Stimulated activated CD8-positive, alpha-beta memory T cell treated with anti-CD3 and anti-CD28 coated beads, Interleukin-7, amount 100 ng/mL, for 24 hours (primary cell): ENCODE measurements around the gene ABHD6.
"Not testable (repeated sequence)": the region's sequence is repeated elsewhere in the genome, so short reads cannot be mapped to it uniquely, and the experiment has no call there.

Experiments used
- DNase-seq: peaks from one replicate; pipeline ENCODE4 v3.0.0-alpha.2; 2020; ENCODE audit warnings: low read depth

Gene ABHD6

GRCh38 chr3:58209933-58210332 is 27.7 kb upstream of the ABHD6 start:
- no peak for DNase-seq

GRCh38 chr3:58210761-58211460 is 26.7 kb upstream of the ABHD6 start, which contains the start of gene DNASE1L3:
Gene DNASE1L3, minus strand, starts transcription at chr3:58210972. Its CDS starts 66 bp downstream, at chr3:58210906.
- DNase-seq = no peak

GRCh38 chr3:58214484-58215316 is 22.9 kb upstream of the ABHD6 start:
- DNase-seq = no peak

GRCh38 chr3:58215317-58216025 is 22.1 kb upstream of the ABHD6 start:
- DNase-seq = no peak

- no peak for DNase-seq
These were observed 20.9 kb upstream of the ABHD6 start for GRCh38 chr3:58216496-58217195.

- no peak for DNase-seq
These were observed 20.3 kb upstream of the ABHD6 start for GRCh38 chr3:58217209-58217811.

- no peak for DNase-seq
These were observed 18.7 kb upstream of the ABHD6 start for GRCh38 chr3:58218904-58219303.

- DNase-seq = no peak
These were observed 15.3 kb upstream of the ABHD6 start for GRCh38 chr3:58222161-58222724.

- no peak for DNase-seq
These were observed 13.7 kb upstream of the ABHD6 start for GRCh38 chr3:58223855-58224254.

- not testable (repeated sequence) for DNase-seq
These were observed 9.7 kb upstream of the ABHD6 start for GRCh38 chr3:58227933-58228332.

GRCh38 chr3:58230876-58231552 is 6.6 kb upstream of the ABHD6 start:
- DNase-seq = no peak

GRCh38 chr3:58231666-58232065 is 5.9 kb upstream of the ABHD6 start:
- DNase-seq = no peak

GRCh38 chr3:58234516-58234931 is 3.1 kb upstream of the ABHD6 start:
- no peak for DNase-seq

GRCh38 chr3:58235970-58236369 is 1.6 kb upstream of the ABHD6 start:
- DNase-seq = no peak

- DNase-seq = no peak
These were observed 910 bp upstream of the ABHD6 start for GRCh38 chr3:58236527-58237237.

- peak; percentile 26 for DNase-seq
These were observed 519 bp downstream of the ABHD6 start for GRCh38 chr3:58237941-58238681.

- no peak for DNase-seq
These were observed 1.2 kb downstream of the ABHD6 start for GRCh38 chr3:58238830-58239229.

- no peak for DNase-seq
These were observed 3.9 kb downstream of the ABHD6 start for GRCh38 chr3:58241306-58242044.

- DNase-seq = no peak
These were observed 4.7 kb downstream of the ABHD6 start for GRCh38 chr3:58242340-58242739.
